Adrenal gland (tissue), 12 donors: ENCODE data around the gene GCNT1. TPM values are rescaled to one million over a fixed set of nuclear protein-coding genes. Genes with fewer than 3 reads are reported as not detected.
"Not testable (repeated sequence)": the region's sequence is repeated elsewhere in the genome, so short reads cannot be mapped to it uniquely, and the experiment has no call there.

Experiments used
- DNase-seq, 7 donors: peaks; one replicate each; pipeline ENCODE4 v3.0.0-alpha.2; 2019 to 2020
- H3K27ac ChIP-seq, 5 donors: fragments of 200-600 bp; sonication (generic) in 4 of 5; 1 replicate in 3 of 5; 2 replicates in 2 of 5; pipeline versions ENCODE4 v1.5.1 to v1.8.0; 2016 to 2020; ENCODE audit warnings: mild to moderate bottlenecking in 1 of 5
- H3K27me3 ChIP-seq: fragments of 200-600 bp; 2 replicates; pipeline ENCODE4 v1.8.0; 2021
- H3K36me3 ChIP-seq, 2 donors: fragments of 200-600 bp; replicated peaks in 1 of 2; 1 replicate in 1 of 2; 2 replicates in 1 of 2; pipeline versions ENCODE4 v1.5.1 to v1.8.0; 2018 to 2022
- H3K4me1 ChIP-seq, 2 donors: fragments of 200-600 bp; replicated peaks in 1 of 2; 1 replicate in 1 of 2; 2 replicates in 1 of 2; pipeline versions ENCODE4 v1.5.1 to v1.8.0; 2018 to 2021
- H3K4me3 ChIP-seq, 4 donors: fragments of 200-600 bp; sonication (generic) in 3 of 4; one replicate each; pipeline ENCODE4 v1.5.1; 2016 to 2018
- H3K9me3 ChIP-seq, 3 donors: fragments of 200-600 bp; sonication (generic) in 1 of 3; replicated peaks in 1 of 3; 1 replicate in 2 of 3; 2 replicates in 1 of 3; pipeline versions ENCODE4 v1.5.1 to v1.8.0; 2016 to 2021
- POLR2A ChIP-seq, 2 donors: fragments of 450-650 bp; IDR thresholded peaks; one replicate each; pipeline ENCODE4 v1.6.1; 2017; ENCODE audit warnings: antibody characterized with exemption in 2 of 2, mild to moderate bottlenecking in 2 of 2, moderate library complexity in 1 of 2
- WGBS, 4 donors: extraction: QIAGEN DNeasy Blood & Tissue Kit in 2 of 4; methylation state at CpG; one replicate each; pipeline versions ENCODE4 v1.1.5 to v1.1.7; 2013 to 2017; 5-methylcytosine and 5-hydroxymethylcytosine counted together
- intact Hi-C, 2 donors: fragments of 100-400 bp; cut with DNase I; formaldehyde crosslinking; loops; one replicate each; pipeline versions ENCODE4 v1.14.1 to v1.15.0; 2022 to 2023
- polyA plus RNA-seq, 3 donors: library from polyadenylated mRNA; stranded (reverse); fragments of 200-250 nt in 2 of 3; fragments of 350-450 nt in 1 of 3; fragmentation: Illumina TruSeq in 1 of 3; extraction: RNeasy Lipid Tissue Mini Kit (QIAGEN cat#74804) in 1 of 3; gene quantifications; one replicate each; pipeline ENCODE4 v1.2.3, GENCODE V29; 2013 to 2014
- total RNA-seq, 9 donors: library from RNA; depleted of rRNA in 4 of 9; stranded (reverse); fragments of >200 nt in 4 of 9; fragments of 120-200 nt in 1 of 9; fragmentation: NEBNext Ultra II Directional in 1 of 9; extraction: Animal tissue kit (Norgen Biotek cat#: 25700) in 1 of 9; gene quantifications; one replicate each; pipeline versions ENCODE4 v1.1.0 to v1.2.4, GENCODE V29; 2013 to 2023
- TF ChIP-seq, protein P1 (sequence below), 6 experiments: fragments of 450-650 bp in 4 of 6; fragments of 200-600 bp in 2 of 6; sonication (generic) in 1 of 6; IDR thresholded peaks; 1 replicate in 5 of 6; 2 replicates in 1 of 6; pipeline versions ENCODE4 v1.5.1 to v1.8.0; 2016 to 2021; ENCODE audit warnings: antibody characterized with exemption in 6 of 6, mild to moderate bottlenecking in 2 of 6, moderate library complexity in 1 of 6
- donor health status: healthy with polysubstance abuse.
- donor health status: Bipolar disorder and iron deficiency.
- donor health status: DM: yes; HTN: yes; CAD: no.
- donor health status: DM: no; HTN: no; CAD: no.
- donor health status: DM: no; HTN: no; CAD: no.
- donor health status: DM: yes; HTN: yes; CAD: no.

GCNT1 gene
- total and polyA plus RNA-seq, 12 donors, result 0.77 to 56.4 (median 3.6) TPM

DNA sequence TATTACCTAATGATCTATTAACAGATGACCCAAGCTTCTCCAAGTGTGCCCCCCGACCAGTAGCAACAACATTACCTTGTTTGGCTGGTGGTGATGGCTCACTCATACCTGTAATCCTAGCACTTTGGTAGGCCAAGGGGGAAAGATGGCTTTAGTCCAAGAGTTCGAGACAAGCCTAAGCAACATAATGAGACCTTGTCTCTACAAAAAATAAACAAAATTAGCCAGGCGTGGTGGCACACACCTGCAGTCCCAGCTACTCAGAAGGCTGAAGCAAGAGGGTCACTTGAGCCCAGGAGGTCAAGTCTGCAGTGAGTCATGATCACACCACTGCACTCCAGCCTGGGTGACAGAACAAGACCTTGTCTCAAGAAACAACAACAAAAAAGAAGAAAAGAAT is 62.9 kb downstream of the GCNT1 start:
- WGBS, 4 donors, result 74 to 84% (median 82%) methylated on average over 3 of the region's 3 CpGs
- no peak for TF ChIP-seq POLR2A (IDR thresholded peaks at IDR 0.05)
- TF ChIP-seq, protein P1, sequence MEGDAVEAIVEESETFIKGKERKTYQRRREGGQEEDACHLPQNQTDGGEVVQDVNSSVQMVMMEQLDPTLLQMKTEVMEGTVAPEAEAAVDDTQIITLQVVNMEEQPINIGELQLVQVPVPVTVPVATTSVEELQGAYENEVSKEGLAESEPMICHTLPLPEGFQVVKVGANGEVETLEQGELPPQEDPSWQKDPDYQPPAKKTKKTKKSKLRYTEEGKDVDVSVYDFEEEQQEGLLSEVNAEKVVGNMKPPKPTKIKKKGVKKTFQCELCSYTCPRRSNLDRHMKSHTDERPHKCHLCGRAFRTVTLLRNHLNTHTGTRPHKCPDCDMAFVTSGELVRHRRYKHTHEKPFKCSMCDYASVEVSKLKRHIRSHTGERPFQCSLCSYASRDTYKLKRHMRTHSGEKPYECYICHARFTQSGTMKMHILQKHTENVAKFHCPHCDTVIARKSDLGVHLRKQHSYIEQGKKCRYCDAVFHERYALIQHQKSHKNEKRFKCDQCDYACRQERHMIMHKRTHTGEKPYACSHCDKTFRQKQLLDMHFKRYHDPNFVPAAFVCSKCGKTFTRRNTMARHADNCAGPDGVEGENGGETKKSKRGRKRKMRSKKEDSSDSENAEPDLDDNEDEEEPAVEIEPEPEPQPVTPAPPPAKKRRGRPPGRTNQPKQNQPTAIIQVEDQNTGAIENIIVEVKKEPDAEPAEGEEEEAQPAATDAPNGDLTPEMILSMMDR (IDR thresholded peaks at IDR 0.05), result no peak
- intact Hi-C loops, result no loop called here
- DNase-seq, result no peak
- Histone ChIP-seq H3K27ac (no peak overlapping the region), H3K27me3 (no peaks in the 10 kb centered on the region), H3K9me3 (no peaks in the 10 kb centered on the region), H3K4me3 (no peak overlapping the region), H3K4me1 (no peaks in the 10 kb centered on the region), H3K36me3 (no peaks in the 10 kb centered on the region)

- H3K4me3 ChIP-seq, H3K4me1 ChIP-seq, intact Hi-C loops, H3K36me3 ChIP-seq, H3K27me3 ChIP-seq, H3K27ac ChIP-seq, DNase-seq, H3K9me3 ChIP-seq: not testable (repeated sequence)
- 90 to 93% (median 91%) methylated on average over 13 to 36 of the region's 36 CpGs for WGBS, 4 donors
These were observed 64.7 kb downstream of the GCNT1 start for GRCh38 chr9:76523617-76524200.

GRCh38 chr9:76525196-76525595 is 66.2 kb downstream of the GCNT1 start:
- intact Hi-C loops, result no loop called here
- Histone ChIP-seq H3K4me1 (no peaks in the 10 kb centered on the region), H3K9me3 (no peaks in the 10 kb centered on the region), H3K27ac (no peak overlapping the region), H3K27me3 (no peaks in the 10 kb centered on the region), H3K36me3 (no peaks in the 10 kb centered on the region), H3K4me3 (no peak overlapping the region)
- 72 to 84% (median 77%) methylated on average over 3 of the region's 3 CpGs for WGBS, 4 donors
- TF ChIP-seq, protein P1 (IDR thresholded peaks at IDR 0.05), result no peak
- no peak for TF ChIP-seq POLR2A (IDR thresholded peaks at IDR 0.05)
- DNase-seq, result no peak

GRCh38 chr9:76526026-76526425 is 67.0 kb downstream of the GCNT1 start:
- no peaks in the 10 kb centered on the region for H3K9me3 ChIP-seq
- no peaks in the 10 kb centered on the region for H3K27me3 ChIP-seq
- no peaks in the 10 kb centered on the region for H3K36me3 ChIP-seq
- no peak overlapping the region for H3K4me3 ChIP-seq
- 46 to 67% (median 62%) methylated on average over 1 of the region's 1 CpG for WGBS, 4 donors
- no peak overlapping the region for H3K27ac ChIP-seq
- no peak for DNase-seq
- TF ChIP-seq, protein P1 (IDR thresholded peaks at IDR 0.05), result no peak
- no peak for TF ChIP-seq POLR2A (IDR thresholded peaks at IDR 0.05)
- no peaks in the 10 kb centered on the region for H3K4me1 ChIP-seq
- intact Hi-C loops, result no loop called here

- no peaks in the 10 kb centered on the region for H3K4me1 ChIP-seq
- no peaks in the 10 kb centered on the region for H3K36me3 ChIP-seq
- no peaks in the 10 kb centered on the region for H3K27me3 ChIP-seq
- WGBS, 4 donors, result 77 to 93% (median 86%) methylated on average over 7 of the region's 7 CpGs
- no peak overlapping the region for H3K27ac ChIP-seq
- no peak overlapping the region for H3K4me3 ChIP-seq
- intact Hi-C loops, result no loop called here
- DNase-seq, result no peak
- H3K9me3 ChIP-seq, result no peaks in the 10 kb centered on the region
- TF ChIP-seq, protein P1 (IDR thresholded peaks at IDR 0.05), result no peak
- TF ChIP-seq POLR2A (IDR thresholded peaks at IDR 0.05), result no peak
These were observed 69.1 kb downstream of the GCNT1 start for GRCh38 chr9:76528056-76528455.
